ENCODE data around the gene TBX4.

- TF ChIP-seq EGR1 (IDR thresholded peaks at IDR 0.05) (no peak), TAF1 (IDR thresholded peaks at IDR 0.05; ENCODE audit: low read depth) (no peak), CREB1 (IDR thresholded peaks at IDR 0.05; ENCODE audit: low read depth) (no peak), MAX (IDR thresholded peaks at IDR 0.05) (no peak), RAD21 (IDR thresholded peaks at IDR 0.05; ENCODE audit: low read depth) (no peak), EP300 (IDR thresholded peaks at IDR 0.05; ENCODE audit: borderline replicate concordance) (no peak), USF1 (IDR thresholded peaks at IDR 0.05) (no peak), REST (IDR thresholded peaks at IDR 0.05; ENCODE audit: low read depth) (no peak), YY1 (IDR thresholded peaks at IDR 0.05; ENCODE audit: low read depth) (no peak), TCF12 (IDR thresholded peaks at IDR 0.05; ENCODE audit: low read depth) (no peak)
Measured at GRCh38 chr17:61519754-61520440, 67.7 kb downstream of the TBX4 start.

All from Ishikawa (cell line).